GM18502 (cell line): Measurements from ENCODE around the gene SGCA.

Experiments used
- ATAC-seq: cut with Tn5 transposase; IDR thresholded peaks from one replicate; pipeline ENCODE4 v1.9.1; 2021; ENCODE audit warnings: mild to moderate bottlenecking; ENCODE audit not compliant: unreplicated experiment, poor library complexity

The SGCA gene

GRCh38 chr17:50148226-50149090 lies 17.3 kb upstream of the SGCA start:
- peak; percentile 45 for ATAC-seq

- no peak for ATAC-seq
Observed at GRCh38 chr17:50149091-50149416, 16.8 kb upstream of the SGCA start.

GRCh38 chr17:50149417-50150353 lies 16.1 kb upstream of the SGCA start:
- ATAC-seq, result no peak

GRCh38 chr17:50150354-50151040 lies 15.3 kb upstream of the SGCA start, which contains the start of gene PPP1R9B:
Gene PPP1R9B, minus strand, starts transcription at chr17:50150677. Its CDS starts 164 bp downstream, at chr17:50150513.
- no peak for ATAC-seq

GRCh38 chr17:50151041-50151936 lies 14.5 kb upstream of the SGCA start:
- peak; percentile 41 for ATAC-seq

GRCh38 chr17:50151937-50152547 lies 13.8 kb upstream of the SGCA start:
- ATAC-seq, result peak; percentile 22

GRCh38 chr17:50152736-50153135 lies 13.1 kb upstream of the SGCA start:
- ATAC-seq, result no peak

GRCh38 chr17:50153650-50154575 lies 11.9 kb upstream of the SGCA start:
- no peak for ATAC-seq

GRCh38 chr17:50154604-50155003 lies 11.2 kb upstream of the SGCA start:
- peak; percentile 36 for ATAC-seq

GRCh38 chr17:50155115-50155819 lies 10.5 kb upstream of the SGCA start:
- ATAC-seq, result no peak

- no peak for ATAC-seq
Observed at GRCh38 chr17:50157891-50158290, 7.9 kb upstream of the SGCA start.

GRCh38 chr17:50161023-50161910 lies 4.5 kb upstream of the SGCA start:
- ATAC-seq, result peak; percentile 85

GRCh38 chr17:50161911-50162288 lies 3.9 kb upstream of the SGCA start:
- no peak for ATAC-seq

- no peak for ATAC-seq
Observed at GRCh38 chr17:50162466-50163254, 3.1 kb upstream of the SGCA start.

GRCh38 chr17:50163843-50164696 lies 1.7 kb upstream of the SGCA start:
- no peak for ATAC-seq
